HepG2 (cell line): Measurements from ENCODE around the gene RAB23. TPM values are rescaled to one million over a fixed set of nuclear protein-coding genes. Genes with fewer than 3 reads are reported as not detected.

ENCODE experiments used
- ATAC-seq: fragments of 200-7000 bp; cut with Tn5 transposase; 3 replicates; pipeline ENCODE4 v1.9.1; 2020; ENCODE audit warnings: mild to moderate bottlenecking, moderate library complexity
- BruUV-seq: library from RNA; stranded (reverse); fragments of 400-500 nt; replicated peaks from 2 replicates; lab custom pipeline; 2021; lab: Mats Ljungman, UMichigan
- CTCF ChIA-PET: fragments of 300-600 bp; formaldehyde crosslinking; extraction: SDS; loops from one replicate; lab custom pipeline; 2021; ENCODE audit warnings: low total read pairs, inconsistent platforms, low intra/inter-chr PET ratio; lab: Yijun Ruan, JAX
- POLR2A ChIA-PET: fragments of 350-600 bp; sonication (Branson Sonifier 250); formaldehyde crosslinking; loops from one replicate; lab custom pipeline; 2020; ENCODE audit warnings: antibody characterized with exemption, inconsistent platforms; lab: Yijun Ruan, JAX
- DNase-seq: peaks from one replicate; pipeline ENCODE4 v3.0.0-alpha.2; 2015; ENCODE audit warnings: low spot score
- FAIRE-seq: peaks from 3 replicates; lab custom pipeline; 2011; peaks lifted over from hg19 to GRCh38; lab: Jason Lieb, UNC
- H2AFZ ChIP-seq: one replicate; pipeline ENCODE4 v1.6.1; 2011; ENCODE audit warnings: low read length, inconsistent platforms
- H3K27ac ChIP-seq: fragments of 300-600 bp; 3 replicates; pipeline ENCODE4 v1.8.0; 2011; ENCODE audit warnings: mixed run types, mild to moderate bottlenecking, mixed read lengths, low read length, inconsistent platforms; ENCODE audit not compliant: insufficient read depth; ENCODE audit errors: extremely low read length
- H3K27me3 ChIP-seq, 2 experiments: fragments of 200-600 bp in 1 of 2; 2 replicates in 1 of 2; 3 replicates in 1 of 2; pipeline versions ENCODE4 v1.6.0 to v1.8.0; 2011; ENCODE audit warnings: low read length in 2 of 2, mild to moderate bottlenecking in 2 of 2, moderate library complexity in 2 of 2, inconsistent platforms in 1 of 2; ENCODE audit not compliant: insufficient read depth in 2 of 2, control insufficient read depth in 1 of 2
- H3K36me3 ChIP-seq, 2 experiments: fragments of 200-600 bp in 1 of 2; replicated peaks in 1 of 2; 2 replicates in 1 of 2; 3 replicates in 1 of 2; pipeline versions ENCODE4 v1.5.1 to v1.8.0; 2011; ENCODE audit warnings: low read length in 2 of 2, inconsistent platforms in 1 of 2; ENCODE audit not compliant: insufficient read depth in 2 of 2, control insufficient read depth in 1 of 2
- H3K4me1 ChIP-seq: 2 replicates; pipeline ENCODE4 v1.5.1; 2012; ENCODE audit warnings: low read length, inconsistent platforms; ENCODE audit not compliant: insufficient read depth
- H3K4me2 ChIP-seq: 2 replicates; pipeline ENCODE4 v1.6.0; 2011; ENCODE audit warnings: low read depth, low read length, inconsistent platforms
- H3K4me3 ChIP-seq, 3 experiments: fragments of 200-600 bp in 1 of 3; sonication (generic), shearing (Covaris generic) in 1 of 3; replicated peaks in 1 of 3; 2 replicates each; pipeline ENCODE4 v1.5.1; 2011 to 2016; ENCODE audit warnings: low read length in 3 of 3, inconsistent platforms in 2 of 3, low read depth in 2 of 3, mild to moderate bottlenecking in 2 of 3, control low read depth in 1 of 3, mixed read lengths in 1 of 3; ENCODE audit not compliant: insufficient read depth in 1 of 3
- H3K79me2 ChIP-seq: one replicate; pipeline ENCODE4 v1.6.1; 2011; ENCODE audit warnings: low read length, inconsistent platforms; ENCODE audit not compliant: insufficient read depth
- H3K9ac ChIP-seq: 2 replicates; pipeline ENCODE4 v1.6.0; 2011; ENCODE audit warnings: mild to moderate bottlenecking, low read depth, low read length, inconsistent platforms; ENCODE audit not compliant: insufficient read depth
- H3K9me3 ChIP-seq: 2 replicates; pipeline ENCODE4 v1.5.1; 2012; ENCODE audit warnings: mild to moderate bottlenecking, low read length
- H4K20me1 ChIP-seq: 2 replicates; pipeline ENCODE4 v1.6.0; 2011; ENCODE audit warnings: inconsistent platforms, mild to moderate bottlenecking, low read length, moderate library complexity; ENCODE audit not compliant: insufficient read depth
- CEBPG ChIP-seq: IDR thresholded peaks from 2 replicates; pipeline ENCODE4 v1.6.1; 2016
- CHD2 ChIP-seq: IDR thresholded peaks from 2 replicates; pipeline ENCODE4 v1.6.1; 2011; ENCODE audit warnings: low read depth, low read length, improper control_type of control experiment
- EHMT2 ChIP-seq: fragments of 200-600 bp; sonication (generic); IDR thresholded peaks from 2 replicates; pipeline ENCODE4 v1.7.0; 2017; ENCODE audit warnings: antibody characterized with exemption, low read depth, low read length, borderline replicate concordance
- GABPB1 ChIP-seq: IDR thresholded peaks from 2 replicates; pipeline ENCODE4 v1.6.1; 2016; ENCODE audit warnings: mild to moderate bottlenecking, missing genetic modification reagents, moderate library complexity, missing compliant biosample characterization
- HINFP ChIP-seq: sonication (generic); formaldehyde crosslinking; IDR thresholded peaks from 2 replicates; pipeline ENCODE4 v1.4.0; 2020; ENCODE audit warnings: low read depth, mild to moderate bottlenecking, missing genetic modification reagents
- PAF1 ChIP-seq: IDR thresholded peaks from 2 replicates; pipeline ENCODE4 v1.6.1; 2016; ENCODE audit warnings: missing genetic modification reagents, missing compliant biosample characterization
- SNAPC2 ChIP-seq: sonication (generic); formaldehyde crosslinking; IDR thresholded peaks from 2 replicates; pipeline ENCODE4 v1.8.1; 2022; ENCODE audit warnings: mild to moderate bottlenecking, missing genetic modification reagents
- ZBTB20 ChIP-seq: sonication (generic); formaldehyde crosslinking; IDR thresholded peaks from 2 replicates; pipeline ENCODE4 v1.8.1; 2023; ENCODE audit warnings: missing genetic modification reagents, low read depth, mild to moderate bottlenecking, borderline replicate concordance
- ZNF232 ChIP-seq: sonication (generic); formaldehyde crosslinking; IDR thresholded peaks from 2 replicates; pipeline ENCODE4 v1.4.0; 2020; ENCODE audit warnings: missing genetic modification reagents, borderline replicate concordance
- ZNF24 ChIP-seq: fragments of 450-650 bp; IDR thresholded peaks from 2 replicates; pipeline ENCODE4 v1.6.1; 2017; ENCODE audit warnings: antibody characterized with exemption, mild to moderate bottlenecking
- ZNF326 ChIP-seq: sonication (generic); formaldehyde crosslinking; IDR thresholded peaks from 2 replicates; pipeline ENCODE4 v1.4.0; 2020; ENCODE audit warnings: missing genetic modification reagents, borderline replicate concordance
- ZNF362 ChIP-seq: sonication (generic); formaldehyde crosslinking; IDR thresholded peaks from 2 replicates; pipeline ENCODE4 v1.4.0; 2020; ENCODE audit warnings: missing genetic modification reagents, mild to moderate bottlenecking, borderline replicate concordance
- ZNF484 ChIP-seq: sonication (generic); formaldehyde crosslinking; IDR thresholded peaks from 2 replicates; pipeline ENCODE4 v1.5.1; 2020; ENCODE audit warnings: mild to moderate bottlenecking, low read depth, missing genetic modification reagents, borderline replicate concordance
- ZNF788 ChIP-seq: sonication (generic); formaldehyde crosslinking; IDR thresholded peaks from 2 replicates; pipeline ENCODE4 v1.5.0; 2020; ENCODE audit warnings: mild to moderate bottlenecking, missing genetic modification reagents, borderline replicate concordance
- WGBS: methylation state at CpG from one replicate; pipeline ENCODE4 v1.1.6; 2017; ENCODE audit warnings: low lambda C conversion rate; 5-methylcytosine and 5-hydroxymethylcytosine counted together
- in situ Hi-C: cut with HindIII; loops from 2 replicates; pipeline ENCODE4 v1.10.0; 2017; ENCODE audit warnings: low pct_unique_long_range_greater_than_20kb; ENCODE audit not compliant: extremely low pct_ligation_motif_present
- intact Hi-C: fragments of 100-400 bp; cut with micrococcal nuclease; formaldehyde crosslinking; loops from one replicate; pipeline ENCODE4 v1.10.0; 2022; ENCODE audit not compliant: unreplicated experiment
- polyA plus RNA-seq, 8 experiments: library from polyadenylated mRNA; depleted of rRNA in 3 of 8; stranded (reverse) in 7 of 8; unstranded in 1 of 8; fragments of >200 nt; fragmentation: Illumina TruSeq in 4 of 8; extraction: Trizol in 4 of 8; gene quantifications; 2 replicates each; pipeline versions ENCODE4 v1.2.1 to v1.2.3, GENCODE V29; 2011 to 2016; ENCODE audit warnings: low read depth in 4 of 8, missing spikeins in 1 of 8, mixed read lengths in 1 of 8; ENCODE audit not compliant: insufficient read depth in 1 of 8
- total RNA-seq, 5 experiments: library from RNA; depleted of rRNA; stranded (reverse); fragments of >200 nt; fragmentation: Illumina TruSeq; extraction: Trizol; gene quantifications; 2 replicates each; pipeline ENCODE4 v1.2.3, GENCODE V29; 2016; ENCODE audit warnings: low read depth in 1 of 5
- TF ChIP-seq, protein P1 (sequence below): fragments of 450-650 bp; IDR thresholded peaks from 2 replicates; pipeline ENCODE4 v1.6.1; 2016

Gene RAB23
- total and polyA plus RNA-seq, 2 of the 13 experiments (the other 11 are each of a cell fraction or from before 2014, with no cell fraction given), result 5.5 to 16.4 TPM

DNA sequence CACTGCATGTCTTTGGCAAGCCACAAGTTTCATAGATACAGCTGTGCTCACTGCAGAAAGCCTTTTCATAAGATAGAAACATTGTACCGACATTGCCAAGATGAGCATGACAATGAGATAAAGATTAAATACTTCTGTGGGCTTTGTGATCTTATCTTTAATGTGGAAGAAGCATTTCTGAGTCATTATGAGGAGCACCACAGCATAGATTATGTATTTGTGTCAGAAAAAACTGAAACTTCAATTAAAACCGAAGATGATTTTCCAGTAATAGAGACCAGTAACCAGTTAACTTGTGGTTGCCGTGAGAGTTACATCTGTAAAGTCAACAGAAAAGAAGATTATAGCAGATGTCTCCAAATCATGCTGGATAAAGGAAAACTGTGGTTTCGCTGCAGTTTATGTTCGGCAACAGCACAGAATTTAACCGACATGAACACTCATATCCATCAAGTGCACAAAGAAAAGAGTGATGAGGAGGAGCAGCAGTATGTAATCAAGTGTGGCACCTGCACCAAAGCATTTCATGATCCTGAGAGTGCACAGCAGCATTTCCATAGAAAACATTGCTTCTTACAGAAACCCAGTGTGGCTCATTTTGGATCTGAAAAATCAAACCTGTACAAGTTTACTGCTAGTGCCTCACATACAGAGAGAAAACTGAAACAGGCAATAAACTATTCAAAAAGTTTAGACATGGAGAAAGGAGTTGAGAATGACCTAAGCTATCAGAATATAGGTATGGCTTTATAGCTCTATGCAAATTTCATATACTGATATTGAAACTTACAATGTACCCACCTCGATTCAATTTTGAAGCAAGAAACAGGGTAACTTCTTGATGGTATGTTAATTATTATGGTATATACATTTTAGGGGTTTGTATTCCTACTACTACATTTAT lies 73.9 kb downstream of the RAB23 start:
- no peaks in the 10 kb centered on the region for H4K20me1 ChIP-seq
- no peak overlapping the region for H3K4me3 ChIP-seq
- no peak overlapping the region for H3K9ac ChIP-seq
- H3K36me3 ChIP-seq, result peaks cover 11 to 48% of the 10 kb centered on the region in 2 experiments
- in situ Hi-C loops, result no loop called here
- no peaks in the 10 kb centered on the region for H3K27me3 ChIP-seq
- DNase-seq (no peak), FAIRE-seq (no peak), ATAC-seq (no peak)
- no peaks in the 10 kb centered on the region for H3K9me3 ChIP-seq
- no TSS peak for BruUV-seq
- H3K79me2 ChIP-seq, result no peaks in the 10 kb centered on the region
- POLR2A ChIA-PET, result no interaction called here
- H3K4me2 ChIP-seq, result no peak overlapping the region
- TF ChIP-seq EHMT2 (no peak), ZNF788 (CRISPR knock-in tag) (no peak), SNAPC2 (CRISPR knock-in tag) (no peak), CEBPG (CRISPR knock-in tag) (no peak), ZNF24 (no peak), ZBTB20 (CRISPR knock-in tag) (no peak), GABPB1 (CRISPR knock-in tag) (no peak), ZNF326 (CRISPR knock-in tag) (no peak), ZNF362 (no peak), ZNF484 (CRISPR knock-in tag) (no peak), HINFP (no peak), ZNF232 (CRISPR knock-in tag) (no peak), CHD2 (no peak), PAF1 (CRISPR knock-in tag) (no peak)
- TF ChIP-seq, protein P1, sequence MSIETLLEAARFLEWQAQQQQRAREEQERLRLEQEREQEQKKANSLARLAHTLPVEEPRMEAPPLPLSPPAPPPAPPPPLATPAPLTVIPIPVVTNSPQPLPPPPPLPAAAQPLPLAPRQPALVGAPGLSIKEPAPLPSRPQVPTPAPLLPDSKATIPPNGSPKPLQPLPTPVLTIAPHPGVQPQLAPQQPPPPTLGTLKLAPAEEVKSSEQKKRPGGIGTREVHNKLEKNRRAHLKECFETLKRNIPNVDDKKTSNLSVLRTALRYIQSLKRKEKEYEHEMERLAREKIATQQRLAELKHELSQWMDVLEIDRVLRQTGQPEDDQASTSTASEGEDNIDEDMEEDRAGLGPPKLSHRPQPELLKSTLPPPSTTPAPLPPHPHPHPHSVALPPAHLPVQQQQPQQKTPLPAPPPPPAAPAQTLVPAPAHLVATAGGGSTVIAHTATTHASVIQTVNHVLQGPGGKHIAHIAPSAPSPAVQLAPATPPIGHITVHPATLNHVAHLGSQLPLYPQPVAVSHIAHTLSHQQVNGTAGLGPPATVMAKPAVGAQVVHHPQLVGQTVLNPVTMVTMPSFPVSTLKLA, result no peak
- no peak overlapping the region for H3K27ac ChIP-seq
- H3K4me1 ChIP-seq, result no peaks in the 10 kb centered on the region
- CTCF ChIA-PET, result no interaction called here
- intact Hi-C loops, result no loop called here
- 94% methylated on average over 7 of the region's 7 CpGs for WGBS
- no peak overlapping the region for H2AFZ ChIP-seq
